A375 (cell line): ENCODE data around the gene CCDC122. TPM values are rescaled to one million over a fixed set of nuclear protein-coding genes. Genes with fewer than 3 reads are reported as not detected.

Experiments
- small RNA-seq: library from RNA; depleted of rRNA; stranded (forward); fragments of <200 nt; gene quantifications from one replicate; pipeline ENCODE3, GENCODE V24; 2014
- total RNA-seq: library from RNA; depleted of rRNA; stranded (reverse); fragments of >200 nt; shearing (Covaris generic); gene quantifications from 2 replicates; pipeline ENCODE4 v1.2.3, GENCODE V29; 2014; rRNA removed

Gene CCDC122
- total RNA-seq = 4.8 and 5.3 TPM in 2 replicates

GRCh38 chr13:43878892-43879754 lies at the start of gene CCDC122:
CCDC122 (minus strand) TSS chr13:43879740; CDS start chr13:43869376, 10,364 bp downstream.

GRCh38 chr13:43879755-43880181 lies 228 bp upstream of the CCDC122 start, which contains the start of gene LACC1:
LACC1 (plus strand) TSS chr13:43879904; CDS start chr13:43880986, 1,082 bp downstream.

GRCh38 chr13:43786766-43787517 lies 92.6 kb downstream of the CCDC122 start, which contains the start of gene ENOX1:
ENOX1 (minus strand) TSS chr13:43786972.

Small RNA genes lying within 50 kb of the gene (small RNA-seq; reads per million reads assigned to genes)
- not detected for gene AL162713.1

Other genes with a start within 250 kb of the CCDC122 start
- 1.3 and 2.2 TPM in 2 replicates for gene ENOX1, start 92.8 kb downstream of the CCDC122 start, total RNA-seq
- gene LACC1, start 164 bp upstream of the CCDC122 start, total RNA-seq = 2.5 and 2.9 TPM in 2 replicates